Mesothelial cell of epicardium (in vitro differentiated cells): Measurements from ENCODE around the gene ME1. TPM values are rescaled to one million over a fixed set of nuclear protein-coding genes. Genes with fewer than 3 reads are reported as not detected.
"Not testable (repeated sequence)": the region's sequence is repeated elsewhere in the genome, so short reads cannot be mapped to it uniquely, and the experiment has no call there.

Experiments
- DNase-seq, 2 experiments: peaks; one replicate each; pipeline ENCODE4 v3.0.0; 2021; ENCODE audit warnings: low spot score in 2 of 2; ENCODE audit not compliant: unreplicated experiment in 2 of 2
- H3K27ac Mint-ChIP-seq: 2 replicates; pipeline ENCODE4 v1.8.0; 2021; ENCODE audit warnings: mixed read lengths
- H3K27me3 Mint-ChIP-seq: 2 replicates; pipeline ENCODE4 v1.8.0; 2021; ENCODE audit warnings: low read depth, mixed read lengths
- H3K36me3 Mint-ChIP-seq: 2 replicates; pipeline ENCODE4 v1.8.0; 2021; ENCODE audit warnings: mixed read lengths
- H3K4me1 Mint-ChIP-seq: 2 replicates; pipeline ENCODE4 v1.8.0; 2021; ENCODE audit warnings: mixed read lengths
- H3K4me3 Mint-ChIP-seq: 2 replicates; pipeline ENCODE4 v1.8.0; 2021; ENCODE audit warnings: mild to moderate bottlenecking, moderate library complexity, mixed read lengths
- H3K9me3 Mint-ChIP-seq: 2 replicates; pipeline ENCODE4 v1.8.0; 2021; ENCODE audit warnings: mixed read lengths
- CTCF ChIP-seq: fragments of 200-600 bp; sonication (generic); IDR thresholded peaks from one replicate; pipeline ENCODE4 v1.5.0; 2021; ENCODE audit warnings: antibody characterized with exemption; ENCODE audit not compliant: unreplicated experiment
- total RNA-seq: library from RNA; stranded (reverse); gene quantifications from 3 replicates; pipeline ENCODE4 v1.2.1, GENCODE V29; 2021

ME1 gene
- total RNA-seq, 1 donor from 2014 or later, result 9.0 TPM

- H3K27me3 Mint-ChIP-seq, result no peaks in the 10 kb centered on the region
- DNase-seq, result no peak
- no peak overlapping the region for H3K4me3 Mint-ChIP-seq
- no peak overlapping the region for H3K27ac Mint-ChIP-seq
- H3K9me3 Mint-ChIP-seq, result no peaks in the 10 kb centered on the region
- peaks cover 28% of the 10 kb centered on the region for H3K4me1 Mint-ChIP-seq
- H3K36me3 Mint-ChIP-seq, result peaks cover 4% of the 10 kb centered on the region
- no peak for TF ChIP-seq CTCF
These were observed 62.3 kb downstream of the ME1 start for GRCh38 chr6:83368577-83368976.

GRCh38 chr6:83367104-83367503 lies 63.7 kb downstream of the ME1 start:
- no peak for TF ChIP-seq CTCF
- no peaks in the 10 kb centered on the region for H3K27me3 Mint-ChIP-seq
- H3K36me3 Mint-ChIP-seq, result peaks cover 4% of the 10 kb centered on the region
- H3K9me3 Mint-ChIP-seq, result no peaks in the 10 kb centered on the region
- H3K27ac Mint-ChIP-seq, result no peak overlapping the region
- no peak overlapping the region for H3K4me3 Mint-ChIP-seq
- peaks cover 25% of the 10 kb centered on the region for H3K4me1 Mint-ChIP-seq
- no peak for DNase-seq

- Mint-ChIP-seq H3K4me1 (peaks cover 15% of the 10 kb centered on the region), H3K4me3 (no peak overlapping the region), H3K9me3 (peaks cover 1% of the 10 kb centered on the region), H3K27ac (no peak overlapping the region), H3K36me3 (peaks cover 8% of the 10 kb centered on the region), H3K27me3 (no peaks in the 10 kb centered on the region)
- no peak for TF ChIP-seq CTCF
- no peak for DNase-seq
These were observed 64.9 kb downstream of the ME1 start for GRCh38 chr6:83365931-83366330.

GRCh38 chr6:83362349-83362748 lies 68.5 kb downstream of the ME1 start:
- Mint-ChIP-seq H3K9me3 (peaks cover 20% of the 10 kb centered on the region), H3K36me3 (peaks cover 32% of the 10 kb centered on the region)
- H3K27ac Mint-ChIP-seq, H3K27me3 Mint-ChIP-seq, H3K4me3 Mint-ChIP-seq, H3K4me1 Mint-ChIP-seq, DNase-seq: not testable (repeated sequence)

GRCh38 chr6:83359638-83360037 lies 71.2 kb downstream of the ME1 start:
- DNase-seq, result no peak
- H3K4me3 Mint-ChIP-seq, result no peak overlapping the region
- H3K36me3 Mint-ChIP-seq, result peaks cover 32% of the 10 kb centered on the region
- no peak for TF ChIP-seq CTCF
- no peak overlapping the region for H3K27ac Mint-ChIP-seq
- peaks cover 20% of the 10 kb centered on the region for H3K9me3 Mint-ChIP-seq
- no peaks in the 10 kb centered on the region for H3K4me1 Mint-ChIP-seq
- no peaks in the 10 kb centered on the region for H3K27me3 Mint-ChIP-seq

GRCh38 chr6:83354747-83355146 lies 76.1 kb downstream of the ME1 start:
- Mint-ChIP-seq H3K27ac (no peak overlapping the region), H3K9me3 (peaks cover 8% of the 10 kb centered on the region), H3K27me3 (no peaks in the 10 kb centered on the region), H3K4me3 (no peak overlapping the region), H3K36me3 (peaks cover 13% of the 10 kb centered on the region), H3K4me1 (no peaks in the 10 kb centered on the region)
- DNase-seq, result no peak
- no peak for TF ChIP-seq CTCF
